ENCODE results near the gene ELMOD1. TPM values are rescaled to one million over a fixed set of nuclear protein-coding genes. Genes with fewer than 3 reads are reported as not detected.

ELMOD1 gene
- total and polyA plus RNA-seq, 10 of the 15 experiments (the other 5 are each of a cell fraction or from before 2014, with no cell fraction given): not detected

DNA sequence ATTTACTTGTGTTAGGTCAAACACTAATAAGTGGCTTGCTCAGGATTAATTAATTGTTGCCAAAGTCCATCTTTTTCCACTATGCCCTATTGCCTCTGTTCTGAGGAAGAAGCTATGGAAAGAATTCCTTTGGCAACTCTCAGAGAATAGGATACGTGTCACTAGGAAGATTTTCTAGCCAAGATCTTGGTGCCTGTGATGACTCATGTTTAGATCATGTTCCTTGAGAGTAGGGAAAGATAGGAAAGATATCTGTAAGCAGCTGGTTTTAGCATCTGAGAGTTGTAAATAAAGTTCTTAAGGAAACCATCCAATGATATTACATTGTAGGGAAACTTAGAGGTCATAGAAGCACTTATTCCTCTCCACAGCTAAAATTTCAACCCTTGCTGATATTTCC, 105.2 kb downstream of the ELMOD1 start (continued):
- TF ChIP-seq, protein P1, sequence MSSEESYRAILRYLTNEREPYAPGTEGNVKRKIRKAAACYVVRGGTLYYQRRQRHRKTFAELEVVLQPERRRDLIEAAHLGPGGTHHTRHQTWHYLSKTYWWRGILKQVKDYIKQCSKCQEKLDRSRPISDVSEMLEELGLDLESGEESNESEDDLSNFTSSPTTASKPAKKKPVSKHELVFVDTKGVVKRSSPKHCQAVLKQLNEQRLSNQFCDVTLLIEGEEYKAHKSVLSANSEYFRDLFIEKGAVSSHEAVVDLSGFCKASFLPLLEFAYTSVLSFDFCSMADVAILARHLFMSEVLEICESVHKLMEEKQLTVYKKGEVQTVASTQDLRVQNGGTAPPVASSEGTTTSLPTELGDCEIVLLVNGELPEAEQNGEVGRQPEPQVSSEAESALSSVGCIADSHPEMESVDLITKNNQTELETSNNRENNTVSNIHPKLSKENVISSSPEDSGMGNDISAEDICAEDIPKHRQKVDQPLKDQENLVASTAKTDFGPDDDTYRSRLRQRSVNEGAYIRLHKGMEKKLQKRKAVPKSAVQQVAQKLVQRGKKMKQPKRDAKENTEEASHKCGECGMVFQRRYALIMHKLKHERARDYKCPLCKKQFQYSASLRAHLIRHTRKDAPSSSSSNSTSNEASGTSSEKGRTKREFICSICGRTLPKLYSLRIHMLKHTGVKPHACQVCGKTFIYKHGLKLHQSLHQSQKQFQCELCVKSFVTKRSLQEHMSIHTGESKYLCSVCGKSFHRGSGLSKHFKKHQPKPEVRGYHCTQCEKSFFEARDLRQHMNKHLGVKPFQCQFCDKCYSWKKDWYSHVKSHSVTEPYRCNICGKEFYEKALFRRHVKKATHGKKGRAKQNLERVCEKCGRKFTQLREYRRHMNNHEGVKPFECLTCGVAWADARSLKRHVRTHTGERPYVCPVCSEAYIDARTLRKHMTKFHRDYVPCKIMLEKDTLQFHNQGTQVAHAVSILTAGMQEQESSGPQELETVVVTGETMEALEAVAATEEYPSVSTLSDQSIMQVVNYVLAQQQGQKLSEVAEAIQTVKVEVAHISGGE (CRISPR knock-in tag; IDR thresholded peaks at IDR 0.05): no peak

DNA sequence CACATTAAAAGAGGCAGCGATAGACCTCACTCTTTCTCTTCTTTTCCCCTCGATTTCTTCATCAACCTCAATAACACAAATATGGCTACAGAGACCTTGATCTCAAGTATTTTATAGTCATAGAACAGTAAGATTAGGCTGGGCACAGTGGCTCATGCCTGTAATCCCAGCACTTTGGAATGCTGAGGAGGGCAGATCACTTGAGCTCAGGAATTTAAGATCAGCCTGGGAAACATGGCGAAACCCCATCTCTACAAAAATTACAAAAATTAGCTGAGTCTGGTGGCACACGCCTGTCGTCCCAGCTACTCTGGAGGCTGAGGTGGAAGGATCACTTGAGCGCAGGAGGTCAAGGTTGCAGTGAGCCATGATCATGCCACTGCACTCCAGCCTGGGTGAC, 106.3 kb downstream of the ELMOD1 start:
- Histone ChIP-seq H3K4me3 (no peak overlapping the region), H3K27ac (ENCODE audit: control insufficient read depth, insufficient read depth) (no peak overlapping the region), H4K20me1 (ENCODE audit: control insufficient read depth, insufficient read depth) (no peaks in the 10 kb centered on the region), H3K4me2 (ENCODE audit: control insufficient read depth, insufficient read depth) (no peak overlapping the region), H3K9me3 (replicated peaks; ENCODE audit: control insufficient read depth, insufficient read depth, low read length) (no peaks in the 10 kb centered on the region), H3K4me1 (ENCODE audit: control insufficient read depth, insufficient read depth, low read length) (no peaks in the 10 kb centered on the region), H3K9ac (ENCODE audit: control insufficient read depth, insufficient read depth, low read length) (no peak overlapping the region), H2AFZ (ENCODE audit: control insufficient read depth, low read depth, low read length) (no peak overlapping the region), H3K79me2 (ENCODE audit: control insufficient read depth, insufficient read depth, low read length) (no peaks in the 10 kb centered on the region), H3K36me3 (ENCODE audit: control insufficient read depth in 2 of 2, insufficient read depth in 2 of 2, low read length in 1 of 2) (no peaks in the 10 kb centered on the region), H3K27me3 (replicated peaks in 1 of 2; ENCODE audit: control insufficient read depth in 2 of 2, insufficient read depth in 2 of 2, low read length in 1 of 2) (peaks cover 0 to under 1% of the 10 kb centered on the region in 2 experiments; a peak in 1 of 4 replicates)
- SMC1A ChIA-PET (ENCODE audit: uncharacterized antibody, unreplicated experiment): interaction anchor here (0.7 to 1.5 kb wide), 2 partner anchors 9 to 122 kb away, joined by 3 to 9 read pairs; no protein-coding TSS in a partner anchor
- BruUV-seq (replicated peaks): no TSS peak
- TF ChIP-seq JUNB (IDR thresholded peaks at IDR 0.05) (no peak), SUPT20H (IDR thresholded peaks at IDR 0.05; ENCODE audit: borderline replicate concordance, control insufficient read depth, low read depth, low read length) (no peak)
- RAD21 ChIA-PET (ENCODE audit: unreplicated experiment): interaction anchor here (1.9 kb wide), 1 partner anchor 8 kb away, joined by 5 read pairs; no protein-coding TSS in a partner anchor
- ATAC-seq (no peak), FAIRE-seq (no peak), DNase-seq (ENCODE audit: low read depth, low spot score) (no peak)
- WGBS (ENCODE audit: insufficient coverage, insufficient replicate concordance, low lambda C conversion rate, missing lambda C conversion rate): 47% methylated on average over 6 of the region's 6 CpGs
- in situ Hi-C loops (cut with MboI): no loop called here
- POLR2A ChIA-PET: no interaction called here
- CTCF ChIA-PET: interaction anchor here (1.0 to 14.1 kb wide), 4 partner anchors 9 to 127 kb away, joined by 3 to 536 read pairs (median 8); partner anchors contain the start of gene ALKBH8
- intact Hi-C loops (cut with micrococcal nuclease; ENCODE audit: unreplicated experiment): no loop called here

Data from GM12878 (cell line).